HEK293 (cell line): Measurements from ENCODE around the gene PLA2G5.

ENCODE experiments used
- CTCF ChIA-PET: fragments of 350-600 bp; formaldehyde crosslinking; extraction: SDS; loops from one replicate; lab custom pipeline; 2021; ENCODE audit warnings: antibody characterized with exemption; lab: Yijun Ruan, JAX
- POLR2A ChIA-PET: fragments of 300-600 bp; formaldehyde crosslinking; extraction: SDS; loops from one replicate; lab custom pipeline; 2020; ENCODE audit warnings: antibody characterized with exemption, inconsistent platforms; lab: Yijun Ruan, JAX
- H3K27ac ChIP-seq: fragments of 200-500 bp; sonication (Bioruptor generic); 2 replicates; pipeline ENCODE4 v1.5.1; 2014; ENCODE audit warnings: low read depth, low read length, control low read depth, inconsistent platforms; ENCODE audit errors: extremely low read depth
- H3K36me3 ChIP-seq, 2 experiments: fragments of 200-500 bp in 1 of 2; sonication (Bioruptor generic) in 1 of 2; 1 replicate in 1 of 2; 2 replicates in 1 of 2; pipeline ENCODE4 v1.5.1; 2014 to 2017; ENCODE audit warnings: inconsistent platforms in 2 of 2, low read length in 2 of 2; ENCODE audit not compliant: control insufficient read depth in 2 of 2, insufficient read depth in 1 of 2
- H3K4me1 ChIP-seq: fragments of 200-500 bp; sonication (Bioruptor generic); 2 replicates; pipeline ENCODE4 v1.5.1; 2014; ENCODE audit warnings: mild to moderate bottlenecking, low read length, inconsistent platforms; ENCODE audit not compliant: control insufficient read depth, insufficient read depth
- H3K4me3 ChIP-seq: 2 replicates; pipeline ENCODE4 v1.5.1; 2011; ENCODE audit warnings: low read depth, mild to moderate bottlenecking, control low read depth, low read length, moderate library complexity
- H3K9me3 ChIP-seq: fragments of 200-500 bp; sonication (Bioruptor generic); 2 replicates; pipeline ENCODE4 v1.5.1; 2014; ENCODE audit warnings: low read depth, low read length, inconsistent platforms; ENCODE audit not compliant: control insufficient read depth, insufficient read depth
- BCL11A ChIP-seq: fragments of 450-650 bp; formaldehyde crosslinking; IDR thresholded peaks from 2 replicates; pipeline ENCODE4 v1.5.1; 2016; ENCODE audit warnings: low read depth, missing biosample characterization, missing genetic modification characterization
- GLIS1 ChIP-seq: fragments of 450-650 bp; formaldehyde crosslinking; IDR thresholded peaks from 2 replicates; pipeline ENCODE4 v1.5.1; 2016; ENCODE audit warnings: missing biosample characterization, missing genetic modification characterization
- SCRT1 ChIP-seq: fragments of 450-650 bp; formaldehyde crosslinking; IDR thresholded peaks from 2 replicates; pipeline ENCODE4 v1.5.1; 2016; ENCODE audit warnings: missing biosample characterization, missing genetic modification characterization, borderline replicate concordance
- SETDB1 ChIP-seq: IDR thresholded peaks from one replicate; pipeline ENCODE4 v1.6.1; 2017; ENCODE audit warnings: mild to moderate bottlenecking, low read length, moderate library complexity, mixed read lengths; ENCODE audit not compliant: insufficient read length
- ZFP3 ChIP-seq: fragments of 450-650 bp; formaldehyde crosslinking; IDR thresholded peaks from 2 replicates; pipeline ENCODE4 v1.5.1; 2016; ENCODE audit warnings: low read depth, missing biosample characterization, missing genetic modification characterization
- ZNF24 ChIP-seq: fragments of 450-650 bp; formaldehyde crosslinking; IDR thresholded peaks from 2 replicates; pipeline ENCODE4 v1.5.1; 2016; ENCODE audit warnings: missing biosample characterization, missing genetic modification characterization
- ZNF341 ChIP-seq: fragments of 450-650 bp; formaldehyde crosslinking; IDR thresholded peaks from 2 replicates; pipeline ENCODE4; 2016; ENCODE audit warnings: low read depth, missing biosample characterization, missing genetic modification characterization
- ZNF501 ChIP-seq: fragments of 450-650 bp; formaldehyde crosslinking; IDR thresholded peaks from 2 replicates; pipeline ENCODE4 v1.5.1; 2016; ENCODE audit warnings: missing biosample characterization, missing genetic modification characterization
- ZNF600 ChIP-seq: fragments of 450-650 bp; formaldehyde crosslinking; IDR thresholded peaks from 2 replicates; pipeline ENCODE4 v1.5.1; 2016; ENCODE audit warnings: missing biosample characterization, missing genetic modification characterization
- ZNF747 ChIP-seq: fragments of 450-650 bp; formaldehyde crosslinking; IDR thresholded peaks from 2 replicates; pipeline ENCODE4 v1.5.1; 2016; ENCODE audit warnings: missing biosample characterization, missing genetic modification characterization
- TF ChIP-seq, protein P1 (sequence below): fragments of 450-650 bp; formaldehyde crosslinking; IDR thresholded peaks from 2 replicates; pipeline ENCODE4 v1.5.1; 2017; ENCODE audit warnings: missing biosample characterization, missing genetic modification characterization
- TF ChIP-seq, protein P2 (sequence below): fragments of 450-650 bp; formaldehyde crosslinking; IDR thresholded peaks from 2 replicates; pipeline ENCODE4 v1.5.1; 2016; ENCODE audit warnings: missing biosample characterization, missing genetic modification characterization
- TF ChIP-seq, protein P3 (sequence below): fragments of 450-650 bp; formaldehyde crosslinking; IDR thresholded peaks from 2 replicates; pipeline ENCODE4 v1.5.1; 2016; ENCODE audit warnings: missing biosample characterization, missing genetic modification characterization
- TF ChIP-seq, protein P4 (sequence below): sonication (generic); formaldehyde crosslinking; IDR thresholded peaks from 2 replicates; pipeline ENCODE4 v1.8.1; 2022; ENCODE audit warnings: mild to moderate bottlenecking, moderate library complexity, missing genetic modification reagents

The PLA2G5 gene

DNA sequence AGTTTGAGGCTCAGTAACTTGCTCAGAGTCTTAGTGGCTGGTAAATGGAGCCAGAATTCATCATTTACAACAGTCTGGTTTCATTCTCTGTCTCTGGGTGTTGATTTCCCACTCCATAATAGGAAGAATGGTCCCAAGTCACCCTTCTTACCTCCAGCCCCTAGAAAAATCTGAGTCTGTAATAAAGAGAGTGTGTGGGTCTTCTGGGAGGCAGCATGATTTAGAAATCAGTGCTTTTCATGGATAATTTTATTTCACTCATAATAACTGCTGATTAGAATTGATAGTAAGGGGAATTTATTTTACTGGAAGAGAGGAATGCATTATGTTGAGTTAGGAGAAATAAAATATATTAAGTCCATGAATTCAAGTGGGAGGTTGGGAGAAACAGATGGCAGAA is 47.2 kb downstream of the PLA2G5 start (continued):
- TF ChIP-seq, protein P1, sequence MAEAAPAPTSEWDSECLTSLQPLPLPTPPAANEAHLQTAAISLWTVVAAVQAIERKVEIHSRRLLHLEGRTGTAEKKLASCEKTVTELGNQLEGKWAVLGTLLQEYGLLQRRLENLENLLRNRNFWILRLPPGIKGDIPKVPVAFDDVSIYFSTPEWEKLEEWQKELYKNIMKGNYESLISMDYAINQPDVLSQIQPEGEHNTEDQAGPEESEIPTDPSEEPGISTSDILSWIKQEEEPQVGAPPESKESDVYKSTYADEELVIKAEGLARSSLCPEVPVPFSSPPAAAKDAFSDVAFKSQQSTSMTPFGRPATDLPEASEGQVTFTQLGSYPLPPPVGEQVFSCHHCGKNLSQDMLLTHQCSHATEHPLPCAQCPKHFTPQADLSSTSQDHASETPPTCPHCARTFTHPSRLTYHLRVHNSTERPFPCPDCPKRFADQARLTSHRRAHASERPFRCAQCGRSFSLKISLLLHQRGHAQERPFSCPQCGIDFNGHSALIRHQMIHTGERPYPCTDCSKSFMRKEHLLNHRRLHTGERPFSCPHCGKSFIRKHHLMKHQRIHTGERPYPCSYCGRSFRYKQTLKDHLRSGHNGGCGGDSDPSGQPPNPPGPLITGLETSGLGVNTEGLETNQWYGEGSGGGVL, result no peak
- no peak for TF ChIP-seq ZNF341 (tag by site-specific recombination)
- TF ChIP-seq, protein P2, sequence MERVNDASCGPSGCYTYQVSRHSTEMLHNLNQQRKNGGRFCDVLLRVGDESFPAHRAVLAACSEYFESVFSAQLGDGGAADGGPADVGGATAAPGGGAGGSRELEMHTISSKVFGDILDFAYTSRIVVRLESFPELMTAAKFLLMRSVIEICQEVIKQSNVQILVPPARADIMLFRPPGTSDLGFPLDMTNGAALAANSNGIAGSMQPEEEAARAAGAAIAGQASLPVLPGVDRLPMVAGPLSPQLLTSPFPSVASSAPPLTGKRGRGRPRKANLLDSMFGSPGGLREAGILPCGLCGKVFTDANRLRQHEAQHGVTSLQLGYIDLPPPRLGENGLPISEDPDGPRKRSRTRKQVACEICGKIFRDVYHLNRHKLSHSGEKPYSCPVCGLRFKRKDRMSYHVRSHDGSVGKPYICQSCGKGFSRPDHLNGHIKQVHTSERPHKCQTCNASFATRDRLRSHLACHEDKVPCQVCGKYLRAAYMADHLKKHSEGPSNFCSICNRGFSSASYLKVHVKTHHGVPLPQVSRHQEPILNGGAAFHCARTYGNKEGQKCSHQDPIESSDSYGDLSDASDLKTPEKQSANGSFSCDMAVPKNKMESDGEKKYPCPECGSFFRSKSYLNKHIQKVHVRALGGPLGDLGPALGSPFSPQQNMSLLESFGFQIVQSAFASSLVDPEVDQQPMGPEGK, result no peak
- no peak for TF ChIP-seq ZNF501 (tag by site-specific recombination)
- no peak for TF ChIP-seq ZNF600 (tag by site-specific recombination)
- no peak for TF ChIP-seq SCRT1 (tag by site-specific recombination)
- TF ChIP-seq, all 188 proteins: peak for 0

DNA sequence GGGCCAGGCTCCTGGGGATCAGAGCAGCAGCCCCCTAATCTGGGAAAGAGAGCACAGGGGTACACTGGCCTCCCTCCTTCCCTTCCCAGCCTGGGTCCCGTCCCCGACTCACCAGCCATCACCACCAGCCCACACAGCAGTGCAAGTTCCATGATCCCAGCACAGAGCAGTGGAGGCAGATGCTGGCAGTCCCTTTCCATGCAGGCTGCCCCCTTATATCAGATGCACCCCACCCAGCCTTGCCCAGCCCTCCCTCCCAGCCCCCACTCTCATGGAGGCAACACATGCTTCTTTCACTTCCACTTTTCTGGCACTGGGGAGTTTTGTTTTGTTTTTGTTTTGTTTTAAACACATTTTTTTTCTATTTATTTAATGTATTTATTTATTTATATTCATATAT is 49.4 kb downstream of the PLA2G5 start, which contains the start of gene PLA2G2D:
Gene PLA2G2D, minus strand, starts transcription at position 190 of the 400 bp plus-strand sequence. Its CDS starts 38 bp downstream, at position 152.
- ChIA-PET POLR2A (no interaction called here), CTCF (no interaction called here)
- Histone ChIP-seq H3K9me3 (no peaks in the 10 kb centered on the region), H3K4me3 (no peak within 1 kb of the TSS), H3K27ac (no peak within 1 kb of the TSS), H3K4me1 (no peaks in the 10 kb centered on the region), H3K36me3 (no peaks in the 10 kb centered on the region)
- TF ChIP-seq ZNF747 (tag by site-specific recombination) (no peak), SETDB1 (no peak), ZFP3 (tag by site-specific recombination) (no peak), GLIS1 (tag by site-specific recombination) (no peak)
- TF ChIP-seq, protein P3, sequence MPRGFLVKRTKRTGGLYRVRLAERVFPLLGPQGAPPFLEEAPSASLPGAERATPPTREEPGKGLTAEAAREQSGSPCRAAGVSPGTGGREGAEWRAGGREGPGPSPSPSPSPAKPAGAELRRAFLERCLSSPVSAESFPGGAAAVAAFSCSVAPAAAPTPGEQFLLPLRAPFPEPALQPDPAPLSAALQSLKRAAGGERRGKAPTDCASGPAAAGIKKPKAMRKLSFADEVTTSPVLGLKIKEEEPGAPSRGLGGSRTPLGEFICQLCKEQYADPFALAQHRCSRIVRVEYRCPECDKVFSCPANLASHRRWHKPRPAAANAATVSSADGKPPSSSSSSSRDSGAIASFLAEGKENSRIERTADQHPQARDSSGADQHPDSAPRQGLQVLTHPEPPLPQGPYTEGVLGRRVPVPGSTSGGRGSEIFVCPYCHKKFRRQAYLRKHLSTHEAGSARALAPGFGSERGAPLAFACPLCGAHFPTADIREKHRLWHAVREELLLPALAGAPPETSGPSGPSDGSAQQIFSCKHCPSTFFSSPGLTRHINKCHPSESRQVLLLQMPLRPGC (tag by site-specific recombination), result no peak

DNA sequence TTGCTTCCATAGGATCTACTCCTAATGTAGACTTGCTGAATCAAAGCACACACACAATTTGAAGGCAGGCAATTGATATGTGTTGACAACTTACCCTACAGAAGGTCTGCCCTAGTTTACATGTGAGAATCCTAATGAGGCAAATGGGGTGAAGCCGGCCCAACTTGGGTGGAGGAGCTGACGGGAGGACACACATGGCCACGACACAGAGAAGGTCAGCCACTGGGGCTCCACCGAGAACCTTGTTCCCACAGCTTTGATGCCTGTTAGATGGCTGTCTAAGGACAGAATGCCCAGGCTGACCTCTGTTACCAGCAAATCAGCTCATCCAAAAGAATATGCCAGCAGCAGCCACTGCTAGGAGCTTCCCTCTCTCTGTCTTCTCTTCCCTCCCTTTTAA is 50.8 kb downstream of the PLA2G5 start:
- no peaks in the 10 kb centered on the region for H3K9me3 ChIP-seq
- ChIA-PET POLR2A (interaction anchor here (0.6 kb wide), 1 partner anchor 12 kb away, joined by 3 read pairs; no protein-coding TSS in a partner anchor), CTCF (interaction anchor here (0.7 kb wide), 1 partner anchor 54 kb away, joined by 3 read pairs; no protein-coding TSS in a partner anchor)
- no peak overlapping the region for H3K27ac ChIP-seq
- H3K4me1 ChIP-seq, result no peaks in the 10 kb centered on the region
- H3K4me3 ChIP-seq, result no peak overlapping the region
- H3K36me3 ChIP-seq, result no peaks in the 10 kb centered on the region
- TF ChIP-seq, protein P3 (tag by site-specific recombination), result no peak
- TF ChIP-seq, protein P4, sequence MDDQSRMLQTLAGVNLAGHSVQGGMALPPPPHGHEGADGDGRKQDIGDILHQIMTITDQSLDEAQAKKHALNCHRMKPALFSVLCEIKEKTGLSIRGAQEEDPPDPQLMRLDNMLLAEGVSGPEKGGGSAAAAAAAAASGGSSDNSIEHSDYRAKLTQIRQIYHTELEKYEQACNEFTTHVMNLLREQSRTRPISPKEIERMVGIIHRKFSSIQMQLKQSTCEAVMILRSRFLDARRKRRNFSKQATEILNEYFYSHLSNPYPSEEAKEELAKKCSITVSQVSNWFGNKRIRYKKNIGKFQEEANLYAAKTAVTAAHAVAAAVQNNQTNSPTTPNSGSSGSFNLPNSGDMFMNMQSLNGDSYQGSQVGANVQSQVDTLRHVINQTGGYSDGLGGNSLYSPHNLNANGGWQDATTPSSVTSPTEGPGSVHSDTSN (CRISPR knock-in tag), result no peak
- TF ChIP-seq BCL11A (tag by site-specific recombination) (no peak), ZNF24 (tag by site-specific recombination) (no peak)
- TF ChIP-seq, all 188 proteins: peak for 0
